GM12892 (cell line): Measurements from ENCODE around the gene RBM34.
"Not testable (repeated sequence)": the region's sequence is repeated elsewhere in the genome, so short reads cannot be mapped to it uniquely, and the experiment has no call there.

Experiments
- DNase-seq: peaks from one replicate; pipeline ENCODE4 v3.0.0; 2011; ENCODE audit not compliant: insufficient read length
- FAIRE-seq: peaks from 2 replicates; lab custom pipeline; 2011; peaks lifted over from hg19 to GRCh38; lab: Jason Lieb, UNC
- POLR2A ChIP-seq: IDR thresholded peaks from 2 replicates; pipeline ENCODE4 v1.6.1; 2011; ENCODE audit warnings: low read depth, low read length, control low read depth
- POLR2AphosphoS5 ChIP-seq: IDR thresholded peaks from 2 replicates; pipeline ENCODE4 v1.6.1; 2011; ENCODE audit warnings: low read depth, low read length, control low read depth
- TAF1 ChIP-seq: IDR thresholded peaks from 2 replicates; pipeline ENCODE4 v1.6.1; 2011; ENCODE audit warnings: low read depth, mild to moderate bottlenecking, control low read depth, low read length, borderline replicate concordance

RBM34 gene

DNA sequence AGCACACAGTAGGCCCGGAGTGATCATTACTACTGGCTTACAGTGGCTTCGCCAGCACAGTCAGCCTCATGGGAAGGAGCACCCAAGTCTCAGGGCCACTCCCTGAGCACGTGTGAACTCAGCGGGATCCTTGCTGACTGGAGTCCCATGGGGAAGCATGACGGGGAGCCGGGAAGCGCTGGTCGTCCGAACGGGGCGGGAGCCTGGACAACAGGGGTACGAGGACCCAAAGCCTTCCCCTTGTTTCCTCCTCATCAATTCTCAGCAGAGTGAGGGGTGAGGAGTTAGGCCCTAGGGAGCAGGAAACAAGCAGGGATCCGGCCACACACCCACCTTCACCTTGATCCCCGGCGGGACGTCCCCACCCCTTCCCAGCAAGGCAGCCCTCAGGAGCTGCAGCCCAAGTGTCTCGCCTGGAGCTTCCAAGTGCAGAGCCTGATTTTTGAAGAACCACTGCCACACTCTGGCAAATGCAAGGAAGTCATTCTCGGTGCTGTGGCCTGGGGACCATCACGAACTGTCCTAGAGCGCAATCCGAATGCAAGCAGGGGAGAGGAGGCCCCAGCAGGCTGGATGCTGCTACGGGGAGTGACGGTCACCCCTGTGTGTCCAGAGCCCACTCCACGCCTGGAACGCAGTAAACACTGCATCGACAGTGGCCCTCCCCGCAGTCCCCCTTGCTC is 67.9 kb downstream of the RBM34 start:
- TF ChIP-seq POLR2A (no peak), TAF1 (no peak), POLR2AphosphoS5 (no peak)
- FAIRE-seq, result no peak
- DNase-seq, result no peak

GRCh38 chr1:235092415-235092814 is 68.6 kb downstream of the RBM34 start:
- not testable (repeated sequence) for FAIRE-seq, DNase-seq

DNA sequence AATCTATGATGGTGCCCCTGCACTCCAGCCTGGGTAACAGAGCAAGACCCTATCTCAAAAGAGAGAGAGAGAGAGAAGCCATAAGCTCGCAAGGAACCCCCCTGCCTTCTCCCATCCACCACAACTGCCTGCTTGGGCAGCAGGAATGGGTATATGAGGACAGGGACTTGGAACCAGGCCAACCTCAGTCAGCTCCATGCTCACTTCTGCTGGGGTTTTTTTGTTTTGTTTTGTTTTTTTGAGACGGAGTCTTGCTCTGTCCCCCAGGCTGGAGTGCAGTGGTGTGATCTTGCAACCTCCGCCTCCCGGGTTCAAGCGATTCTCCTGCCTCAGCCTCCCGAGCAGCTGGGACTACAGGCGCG is 69.0 kb downstream of the RBM34 start:
- not testable (repeated sequence) for DNase-seq, FAIRE-seq

DNA sequence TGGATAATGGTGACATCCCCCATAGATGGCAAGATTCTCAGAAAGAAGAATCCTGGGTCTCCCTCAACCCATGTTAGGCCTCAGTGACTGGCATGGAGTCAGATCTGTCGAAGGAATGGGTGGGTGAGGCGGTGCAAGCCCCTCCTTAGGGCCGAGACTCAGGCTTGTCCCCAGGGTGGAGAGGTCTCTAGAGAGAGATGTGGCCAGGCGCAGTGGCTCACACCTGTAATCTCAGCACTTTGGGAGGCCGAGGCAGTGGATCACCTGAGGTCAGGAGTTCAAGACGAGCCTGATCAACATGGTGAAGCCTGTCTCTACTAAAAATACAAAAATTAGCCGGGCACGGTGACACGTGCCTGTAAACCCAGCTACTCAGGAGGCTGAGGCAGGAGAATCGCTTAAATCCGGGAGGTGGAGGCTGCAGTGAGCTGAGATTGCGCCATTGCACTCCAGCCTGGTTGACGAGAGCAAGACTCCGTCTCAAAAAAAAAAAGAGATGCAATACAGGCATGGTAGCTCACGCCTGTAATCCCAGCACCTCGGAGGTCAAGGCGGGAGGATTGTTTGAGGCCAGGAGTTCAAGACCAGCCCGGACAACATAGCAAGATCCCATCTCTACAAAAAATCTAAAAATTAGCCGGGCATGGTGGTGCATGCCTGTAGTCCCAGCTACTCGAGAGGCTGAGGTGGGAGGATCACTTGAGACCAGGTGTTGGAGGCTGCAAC is 69.6 kb downstream of the RBM34 start:
- not testable (repeated sequence) for DNase-seq, FAIRE-seq

DNA sequence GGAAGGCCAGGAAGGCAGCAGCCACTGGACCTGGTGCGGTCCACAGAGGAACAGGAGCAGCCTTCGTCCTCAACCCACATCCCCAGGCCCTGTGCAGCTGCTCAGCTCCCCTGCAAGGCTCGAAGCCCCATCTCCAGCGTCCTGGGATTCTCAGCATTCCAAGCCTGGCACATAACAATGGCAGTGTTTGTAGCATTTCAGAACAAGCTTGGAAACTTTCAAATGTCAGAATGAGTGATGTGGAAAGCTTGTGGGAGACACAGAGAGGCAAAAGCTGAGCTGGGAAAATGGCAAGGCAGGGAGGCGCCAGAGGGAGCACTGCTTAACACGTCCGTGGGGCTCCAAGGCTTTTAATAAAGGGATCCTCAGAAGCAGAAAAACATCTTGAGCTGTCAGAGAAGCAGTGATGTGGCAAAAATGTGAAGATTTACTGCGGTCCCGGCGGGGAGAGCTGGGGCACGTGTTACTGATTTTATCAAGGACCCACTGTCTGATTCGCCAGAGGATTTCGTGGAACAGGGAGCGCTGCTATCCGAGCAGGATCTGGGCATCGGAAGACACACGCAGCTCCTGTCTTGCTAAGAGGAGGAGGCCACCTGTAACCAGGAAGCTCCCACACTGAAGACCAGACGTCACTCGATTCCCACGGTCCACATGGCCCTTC is 70.5 kb downstream of the RBM34 start:
- FAIRE-seq, result no peak
- no peak for TF ChIP-seq POLR2A
- no peak for TF ChIP-seq TAF1
- TF ChIP-seq POLR2AphosphoS5, result no peak
- DNase-seq, result no peak

DNA sequence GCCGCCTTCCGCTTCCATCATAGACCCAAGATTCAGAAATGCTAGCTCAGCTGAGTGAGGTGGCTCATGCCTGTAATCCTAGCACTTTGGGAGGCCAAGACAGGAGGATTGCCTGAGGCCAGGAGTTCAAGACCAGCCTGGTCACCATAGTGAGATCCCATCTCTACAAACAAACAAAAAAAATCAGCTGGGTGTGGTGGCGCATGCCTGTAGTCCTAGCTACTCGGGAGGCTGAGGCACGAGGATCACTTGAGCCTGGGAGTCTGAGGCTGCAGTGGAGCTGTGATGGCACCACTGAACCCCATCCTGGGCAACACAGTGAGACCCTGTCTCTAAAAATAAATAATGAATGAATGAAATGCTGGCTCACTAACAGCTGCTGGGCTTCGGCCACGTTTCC is 72.1 kb downstream of the RBM34 start:
- TF ChIP-seq TAF1 (no peak), POLR2AphosphoS5 (no peak), POLR2A (no peak)
- no peak for DNase-seq
- FAIRE-seq, result no peak

DNA sequence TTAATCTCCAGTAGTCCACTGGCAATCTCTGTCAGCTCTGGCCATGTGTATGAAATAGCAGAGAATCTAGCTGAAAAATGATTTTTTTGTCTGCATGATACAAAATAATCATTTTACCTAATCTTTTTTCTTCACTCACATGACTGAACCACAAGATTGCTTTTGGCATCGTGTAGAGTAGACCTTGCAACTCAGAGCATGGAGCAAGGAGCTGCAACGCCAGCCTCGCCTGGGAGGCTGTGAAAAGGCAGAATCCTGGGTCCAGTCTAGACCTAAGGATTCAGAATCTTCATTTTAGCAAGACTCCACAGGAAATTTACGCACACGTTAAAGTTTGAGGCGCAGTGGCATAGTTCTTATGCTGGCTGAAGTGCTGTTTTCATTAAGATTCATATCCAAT is 72.6 kb downstream of the RBM34 start:
- DNase-seq, result no peak

DNA sequence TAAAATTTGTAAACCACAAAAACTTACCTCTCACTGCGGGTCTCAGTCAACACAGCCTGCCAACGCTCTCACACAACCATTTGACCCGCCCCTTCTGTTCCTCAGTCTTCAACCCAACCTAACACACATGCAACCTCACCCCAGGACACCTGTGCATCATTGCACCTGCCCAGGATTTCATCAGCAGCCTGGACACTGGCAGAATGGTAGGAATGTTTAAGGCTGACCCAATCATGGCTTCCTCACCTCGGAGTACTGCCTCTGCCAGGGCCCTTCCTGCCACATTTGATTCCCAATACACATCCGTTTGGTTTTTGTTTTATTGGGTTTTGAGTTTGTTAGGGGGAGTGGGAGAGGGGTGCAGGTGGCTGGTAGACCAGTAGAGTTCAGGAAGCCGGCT is 73.1 kb downstream of the RBM34 start:
- TF ChIP-seq TAF1 (no peak), POLR2AphosphoS5 (no peak), POLR2A (no peak)
- FAIRE-seq (no peak), DNase-seq (no peak)

More for the DNA sequence above, 72.6 kb downstream of the RBM34 start:
- no peak for TF ChIP-seq TAF1
- TF ChIP-seq POLR2A, result no peak
- no peak for TF ChIP-seq POLR2AphosphoS5
- no peak for FAIRE-seq

DNA sequence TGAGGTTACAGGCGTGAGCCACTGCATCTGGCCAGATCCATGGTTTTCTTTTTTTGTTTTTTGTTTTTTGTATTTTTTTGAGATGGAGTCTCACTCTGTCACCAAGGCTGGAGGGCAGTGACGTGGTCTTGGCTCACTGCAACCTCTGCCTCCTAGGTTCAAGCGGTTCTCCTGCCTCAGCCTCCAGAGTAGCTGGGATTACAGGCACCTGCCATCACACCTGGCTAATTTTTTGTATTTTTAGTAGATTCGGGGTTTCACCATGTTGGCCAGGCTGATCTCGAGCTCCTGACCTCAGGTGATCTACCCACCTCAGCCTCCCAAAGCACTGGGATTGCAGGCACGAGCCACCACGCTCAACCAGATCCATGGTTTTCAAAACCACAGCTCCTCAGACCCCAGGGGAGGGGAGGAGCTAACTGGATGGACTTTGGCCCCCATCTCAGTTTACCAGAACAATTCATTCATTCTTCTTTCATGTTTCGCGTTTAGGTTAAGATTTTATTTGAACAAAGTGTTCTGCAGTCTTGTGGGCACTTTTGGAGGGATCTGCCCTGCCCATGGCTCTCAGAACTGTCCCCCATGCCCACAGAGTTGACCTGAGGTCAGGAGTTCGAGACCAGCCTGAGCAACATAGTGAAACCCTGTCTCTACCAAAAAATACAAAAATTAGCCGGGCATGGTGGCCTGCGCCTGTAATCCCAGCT is 75.5 kb downstream of the RBM34 start:
- DNase-seq, FAIRE-seq: not testable (repeated sequence)
